IMR-90 (cell line): ENCODE measurements around the gene CAMK2D. TPM values are rescaled to one million over a fixed set of nuclear protein-coding genes. Genes with fewer than 3 reads are reported as not detected.

Experiments
- ATAC-seq: fragments of 200-7000 bp; cut with Tn5 transposase; 2 replicates; pipeline ENCODE4 v1.9.1; 2020; ENCODE audit warnings: low read depth, mild to moderate bottlenecking, moderate library complexity
- BruUV-seq: library from RNA; stranded (reverse); fragments of 400-500 nt; replicated peaks from 2 replicates; lab custom pipeline; 2021; lab: Mats Ljungman, UMichigan
- CTCF ChIA-PET: fragments of 300-600 bp; formaldehyde crosslinking; extraction: SDS; loops from one replicate; lab custom pipeline; 2021; ENCODE audit warnings: antibody characterized with exemption; lab: Yijun Ruan, JAX
- POLR2A ChIA-PET: fragments of 300-600 bp; sonication (Branson Sonifier 250); formaldehyde crosslinking; loops from one replicate; lab custom pipeline; 2022; ENCODE audit warnings: antibody characterized with exemption; ENCODE audit not compliant: unreplicated experiment; lab: Charles Lee
- DNase-seq: peaks from one replicate; pipeline ENCODE4 v3.0.0; 2013
- H2AFZ ChIP-seq: replicated peaks from 2 replicates; pipeline ENCODE3; 2013; ENCODE audit warnings: low read length, mild to moderate bottlenecking; ENCODE audit not compliant: poor library complexity
- H2AK5ac ChIP-seq: 2 replicates; pipeline ENCODE4 v1.6.1; 2013; ENCODE audit warnings: low read depth, low read length, inconsistent platforms
- H2AK9ac ChIP-seq: replicated peaks from 2 replicates; pipeline ENCODE3; 2013; ENCODE audit warnings: mild to moderate bottlenecking, low read depth, low read length, moderate library complexity; ENCODE audit not compliant: poor library complexity
- H2BK120ac ChIP-seq: 2 replicates; pipeline ENCODE4 v1.6.1; 2013; ENCODE audit warnings: low read depth, low read length, inconsistent platforms
- H2BK15ac ChIP-seq: 3 replicates; pipeline ENCODE4 v1.6.1; 2013; ENCODE audit warnings: low read depth, low read length, inconsistent platforms
- H2BK20ac ChIP-seq: 2 replicates; pipeline ENCODE4 v1.6.1; 2013; ENCODE audit warnings: low read depth, mild to moderate bottlenecking, inconsistent platforms, low read length, moderate library complexity
- H2BK5ac ChIP-seq: 2 replicates; pipeline ENCODE4 v1.6.1; 2013; ENCODE audit warnings: mild to moderate bottlenecking, low read depth, low read length, inconsistent platforms; ENCODE audit not compliant: poor library complexity, severe bottlenecking
- H3K14ac ChIP-seq: replicated peaks from 2 replicates; pipeline ENCODE4 v1.6.1; 2013; ENCODE audit warnings: low read depth, low read length, inconsistent platforms
- H3K18ac ChIP-seq: 2 replicates; pipeline ENCODE4 v1.6.1; 2013; ENCODE audit warnings: low read depth, low read length, control low read depth
- H3K23ac ChIP-seq: 2 replicates; pipeline ENCODE4 v1.6.1; 2013; ENCODE audit warnings: low read depth, low read length, inconsistent platforms
- H3K27ac ChIP-seq: 2 replicates; pipeline ENCODE4 v1.5.1; 2013; ENCODE audit warnings: mild to moderate bottlenecking, control low read depth, low read length; ENCODE audit not compliant: insufficient read depth
- H3K27me3 ChIP-seq: 2 replicates; pipeline ENCODE4 v1.6.1; 2013; ENCODE audit warnings: low read length; ENCODE audit not compliant: control insufficient read depth, insufficient read depth
- H3K36me3 ChIP-seq: 2 replicates; pipeline ENCODE4 v1.6.1; 2013; ENCODE audit warnings: low read length, mixed read lengths; ENCODE audit not compliant: control insufficient read depth, insufficient read depth
- H3K4ac ChIP-seq: 2 replicates; pipeline ENCODE4 v1.6.1; 2013; ENCODE audit warnings: low read depth, low read length, inconsistent platforms
- H3K4me1 ChIP-seq: 2 replicates; pipeline ENCODE4 v1.6.1; 2013; ENCODE audit warnings: low read length, mixed read lengths; ENCODE audit not compliant: control insufficient read depth, insufficient read depth
- H3K4me2 ChIP-seq: 2 replicates; pipeline ENCODE4 v1.6.1; 2013; ENCODE audit warnings: low read depth, mild to moderate bottlenecking, control low read depth, low read length, moderate library complexity
- H3K4me3 ChIP-seq: 2 replicates; pipeline ENCODE4 v1.5.1; 2013; ENCODE audit warnings: low read depth, mild to moderate bottlenecking, control low read depth, low read length, moderate library complexity; ENCODE audit not compliant: insufficient read depth
- H3K56ac ChIP-seq: 2 replicates; pipeline ENCODE4 v1.6.1; 2013; ENCODE audit warnings: low read length, inconsistent platforms; ENCODE audit not compliant: insufficient read depth; ENCODE audit errors: extremely low read depth
- H3K79me1 ChIP-seq, 2 experiments: 2 replicates each; pipeline ENCODE4 v1.6.1; 2013; ENCODE audit warnings: low read length in 2 of 2, inconsistent platforms in 1 of 2, low read depth in 1 of 2
- H3K9ac ChIP-seq: 2 replicates; pipeline ENCODE4 v1.6.1; 2013; ENCODE audit warnings: low read depth, low read length, control low read depth
- H3K9me1 ChIP-seq: 2 replicates; pipeline ENCODE4 v1.6.1; 2013; ENCODE audit warnings: low read length, inconsistent platforms; ENCODE audit not compliant: insufficient read depth
- H3K9me3 ChIP-seq: 2 replicates; pipeline ENCODE4 v1.6.1; 2013; ENCODE audit warnings: low read length; ENCODE audit not compliant: control insufficient read depth, insufficient read depth
- H4K20me1 ChIP-seq: 2 replicates; pipeline ENCODE4 v1.6.1; 2013; ENCODE audit warnings: low read length, inconsistent platforms; ENCODE audit not compliant: insufficient read depth
- H4K5ac ChIP-seq: 2 replicates; pipeline ENCODE4 v1.6.1; 2013; ENCODE audit warnings: mild to moderate bottlenecking, low read depth, low read length, control low read depth
- H4K8ac ChIP-seq, 2 experiments: 2 replicates each; pipeline ENCODE4 v1.6.1; 2013; ENCODE audit warnings: low read depth in 2 of 2, low read length in 2 of 2, control low read depth in 1 of 2, inconsistent platforms in 1 of 2
- H4K91ac ChIP-seq: 2 replicates; pipeline ENCODE4 v1.6.1; 2013; ENCODE audit warnings: low read depth, low read length, inconsistent platforms; ENCODE audit not compliant: insufficient read depth
- CTCF ChIP-seq: conservative IDR thresholded peaks from 2 replicates; pipeline ENCODE4 v1.5.1; 2012; ENCODE audit warnings: mild to moderate bottlenecking, low read depth, low read length, improper control_type of control experiment
- FOS ChIP-seq: fragments of 150-350 bp; IDR thresholded peaks from 2 replicates; pipeline ENCODE4 v1.6.1; 2016; ENCODE audit warnings: low read depth, low read length
- MAFK ChIP-seq: IDR thresholded peaks from 2 replicates; pipeline ENCODE4 v1.6.1; 2012; ENCODE audit warnings: low read depth, low read length, improper control_type of control experiment
- NFE2L2 ChIP-seq: fragments of 150-350 bp; IDR thresholded peaks from 2 replicates; pipeline ENCODE4 v1.6.1; 2016; ENCODE audit warnings: low read depth, mild to moderate bottlenecking, low read length
- RAD21 ChIP-seq: IDR thresholded peaks from 2 replicates; pipeline ENCODE4 v1.6.1; 2012; ENCODE audit warnings: low read length, improper control_type of control experiment
- WGBS, 2 experiments: methylation state at CpG; one replicate each; pipeline versions ENCODE4 v1.1.5 to v1.1.7; 2013; ENCODE audit warnings: missing lambda C conversion rate in 2 of 2; ENCODE audit not compliant: insufficient read length in 1 of 2; ENCODE audit errors: extremely low coverage in 2 of 2; 5-methylcytosine and 5-hydroxymethylcytosine counted together
- dilution Hi-C: fragments of 300-500 bp; cut with HindIII; formaldehyde crosslinking; loops from one replicate; pipeline ENCODE4 v1.14.3; 2018; ENCODE audit warnings: low sequenced_read_pairs; ENCODE audit not compliant: unreplicated experiment
- in situ Hi-C: fragments of 300-500 bp; cut with MboI; formaldehyde crosslinking; loops from 3 replicates; pipeline ENCODE4 v1.14.3; 2019; ENCODE audit warnings: low sequenced_read_pairs, inconsistent platforms, mixed read lengths
- intact Hi-C: fragments of 100-400 bp; cut with micrococcal nuclease; formaldehyde crosslinking; loops from 2 replicates; pipeline ENCODE4 v1.10.0; 2022
- polyA plus RNA-seq, 3 experiments: library from polyadenylated mRNA; depleted of rRNA; stranded (reverse); fragments of >200 nt; gene quantifications; 2 replicates each; pipeline ENCODE4 v1.2.3, GENCODE V29; 2012; ENCODE audit warnings: low replicate concordance in 1 of 3
- total RNA-seq: library from RNA; depleted of rRNA; stranded (reverse); fragments of >200 nt; gene quantifications from 2 replicates; pipeline ENCODE4 v1.2.3, GENCODE V29; 2012

CAMK2D gene
- total and polyA plus RNA-seq, 2 of the 4 experiments (the other 2 are of a cell fraction), result 44.6 to 156 TPM

GRCh38 chr4:113444386-113444785 is 317.2 kb downstream of the CAMK2D start:
- ChIA-PET CTCF (interaction anchor here (0.7 kb wide), 1 partner anchor 15 kb away, joined by 4 read pairs; no protein-coding TSS in a partner anchor), POLR2A (no interaction called here)
- peak overlapping the region; percentile 5 for H2BK5ac ChIP-seq
- no peak overlapping the region for H4K91ac ChIP-seq
- H3K4me1 ChIP-seq, result peaks cover 6% of the 10 kb centered on the region
- H2AFZ ChIP-seq, result no peak overlapping the region
- no peaks in the 10 kb centered on the region for H3K27me3 ChIP-seq
- no peaks in the 10 kb centered on the region for H3K9me1 ChIP-seq
- dilution Hi-C loops, result no loop called here
- H4K5ac ChIP-seq, result no peak overlapping the region
- no peak for TF ChIP-seq CTCF
- peak; percentile 31 for TF ChIP-seq MAFK
- 0 out of 2 replicates have a peak, but pooled peaks have one; percentile 20 for TF ChIP-seq FOS
- TF ChIP-seq RAD21, result no peak
- TF ChIP-seq NFE2L2, result 0 out of 2 replicates have a peak, but pooled peaks have one; percentile 19
- BruUV-seq, result no TSS peak
- H3K9ac ChIP-seq, result no peak overlapping the region
- H3K4me2 ChIP-seq, result 0 out of 2 replicates have a peak overlapping the region, but pooled peaks have one; percentile 32
- intact Hi-C loops, result no loop called here
- H3K9me3 ChIP-seq, result peaks cover 4% of the 10 kb centered on the region
- no peak overlapping the region for H3K4me3 ChIP-seq
- no peaks in the 10 kb centered on the region for H4K20me1 ChIP-seq
- WGBS, 2 experiments, result no CpG with 5 or more reads among the region's 1 CpG
- H3K18ac ChIP-seq, result no peak overlapping the region; the same call in 1 of the 2 replicates
- no peak overlapping the region for H2AK5ac ChIP-seq
- DNase-seq, result peak; percentile 73
- H3K79me1 ChIP-seq, result no peaks in the 10 kb centered on the region
- H2BK15ac ChIP-seq, result peak overlapping the region; percentile 3; the same call in 1 of the 3 replicates
- H3K56ac ChIP-seq, result no peak overlapping the region
- ATAC-seq, result peak; percentile 27; the same call in 1 of the 2 replicates
- H4K8ac ChIP-seq, result no peak overlapping the region; a peak in 1 of 4 replicates
- H3K4ac ChIP-seq, result no peak overlapping the region
- H3K23ac ChIP-seq, result no peak overlapping the region
- H3K36me3 ChIP-seq, result no peaks in the 10 kb centered on the region
- in situ Hi-C loops, result no loop called here
- H2BK120ac ChIP-seq, result no peak overlapping the region
- no peak overlapping the region for H2AK9ac ChIP-seq
- no peak overlapping the region for H3K14ac ChIP-seq
- H2BK20ac ChIP-seq, result no peak overlapping the region
- peak overlapping the region; percentile 32; the same call in 1 of the 2 replicates for H3K27ac ChIP-seq
